ENCODE measurements around the gene HIC2.
"Not testable (repeated sequence)": the region's sequence is repeated elsewhere in the genome, so short reads cannot be mapped to it uniquely, and the experiment has no call there.

HIC2 gene

GRCh38 chr22:21434378-21435233, 17.4 kb downstream of the HIC2 start:
- not testable (repeated sequence) for FAIRE-seq

DNA sequence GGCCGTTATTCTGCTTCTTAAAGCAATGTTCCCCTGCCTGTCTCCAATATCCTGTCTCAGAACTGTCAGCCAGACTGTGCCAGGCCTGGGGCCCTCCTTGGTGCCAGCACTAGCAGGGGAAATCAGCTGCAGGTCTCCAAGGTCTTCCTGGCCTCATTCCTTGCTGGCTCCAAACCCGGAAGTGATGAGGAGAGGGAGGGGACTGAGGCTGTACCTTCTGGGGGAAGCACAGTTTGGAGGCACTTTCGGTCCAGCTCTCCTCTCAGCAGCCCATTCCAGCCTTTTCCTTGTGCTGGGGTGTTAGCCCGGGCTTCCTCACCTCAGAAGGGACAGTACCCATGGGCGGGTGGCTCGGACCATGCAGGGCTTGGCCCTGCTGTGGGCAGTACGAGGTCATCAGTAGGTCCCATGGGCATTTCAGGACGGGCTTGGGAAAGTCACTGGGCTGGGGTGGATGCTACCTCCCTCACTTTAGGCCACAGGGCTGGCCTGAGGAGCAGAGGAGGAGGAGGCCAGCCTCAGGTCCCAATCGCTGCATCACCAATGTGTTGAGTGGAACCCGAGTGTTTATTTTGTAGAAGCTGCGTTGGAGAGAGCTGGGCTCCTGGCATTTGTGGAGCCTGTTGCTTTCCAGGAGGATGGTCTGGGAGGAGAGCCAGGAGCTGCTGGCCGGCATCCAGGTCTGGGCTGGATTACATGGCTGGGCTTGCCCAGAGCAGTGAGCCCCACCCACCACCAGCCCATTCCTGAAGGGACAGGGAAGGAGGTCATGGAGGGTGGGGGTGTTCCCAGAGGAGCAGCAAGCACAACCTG, 19.0 kb downstream of the HIC2 start:
- not testable (repeated sequence) for FAIRE-seq

DNA sequence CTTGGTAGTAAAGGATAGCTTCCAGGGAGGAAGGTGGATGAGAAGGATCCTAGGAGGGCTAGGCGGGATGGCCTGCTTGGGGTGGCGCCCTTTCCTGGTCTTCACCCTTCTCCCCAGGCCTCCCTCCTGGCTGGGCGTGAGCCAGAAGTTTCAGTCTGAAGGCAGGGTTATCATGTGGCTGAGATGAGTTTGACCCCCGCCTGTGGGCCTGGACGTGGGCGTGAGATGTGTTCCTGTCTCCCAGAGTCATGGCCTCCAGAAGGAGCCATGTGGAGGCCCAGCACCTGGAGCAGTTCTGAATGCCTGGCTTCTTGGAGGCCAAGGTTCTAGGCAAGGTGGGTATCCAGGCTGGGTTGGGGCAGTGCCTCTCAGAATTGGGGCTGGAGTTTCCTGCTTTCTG, 20.8 kb downstream of the HIC2 start:
- FAIRE-seq: not testable (repeated sequence)

DNA sequence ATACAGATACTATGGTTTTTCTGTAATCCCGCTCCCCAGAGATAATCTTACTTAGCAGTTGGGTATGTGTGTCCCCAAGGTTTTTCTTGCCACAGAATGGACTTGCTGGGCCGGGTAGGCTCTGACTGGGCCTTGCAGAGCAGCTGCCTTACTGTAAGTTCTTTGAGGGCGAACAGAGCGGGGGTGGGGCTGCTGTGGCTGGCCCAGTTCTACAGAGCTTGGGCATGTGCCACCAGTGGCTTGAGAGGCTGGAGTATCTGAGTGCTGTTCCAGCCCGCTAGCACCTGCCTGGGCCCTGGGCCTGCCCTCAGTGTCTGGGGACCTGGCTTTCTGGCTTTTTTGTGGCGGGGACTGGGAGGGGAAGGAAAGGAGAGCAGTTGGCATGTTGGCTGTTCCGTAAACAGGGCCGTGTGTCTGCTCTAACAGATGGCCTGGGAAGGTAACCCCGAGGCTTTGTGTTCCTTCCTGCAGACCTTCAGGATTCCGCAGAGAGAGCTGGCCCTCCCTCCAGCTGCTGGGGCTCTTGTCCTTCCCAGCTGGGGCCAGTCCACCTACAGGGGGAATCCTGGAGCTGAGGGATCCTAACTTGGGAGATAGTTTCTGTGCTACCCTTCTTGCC, 23.0 kb downstream of the HIC2 start:
- FAIRE-seq: not testable (repeated sequence)

DNA sequence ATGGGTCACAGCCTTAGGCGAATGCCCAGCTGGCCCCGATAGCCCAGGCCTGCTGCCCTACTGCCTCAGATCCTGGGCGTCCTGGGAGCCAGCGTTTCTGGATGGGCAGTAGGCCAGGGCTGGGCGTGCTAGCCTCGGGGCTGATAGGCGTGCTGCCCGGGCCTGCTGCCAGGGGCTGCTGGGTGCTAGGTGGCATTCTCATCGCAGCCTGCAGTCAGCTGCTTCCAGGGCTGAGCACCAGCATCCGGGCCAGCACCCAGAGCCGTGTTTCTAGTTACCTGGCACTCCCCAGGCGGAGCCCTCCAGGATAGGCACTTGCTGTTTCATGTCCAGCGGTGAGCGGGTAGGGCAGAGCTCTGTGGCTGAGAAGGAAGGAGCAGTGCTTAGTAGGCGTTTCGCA, 23.5 kb downstream of the HIC2 start:
- FAIRE-seq: not testable (repeated sequence)

DNA sequence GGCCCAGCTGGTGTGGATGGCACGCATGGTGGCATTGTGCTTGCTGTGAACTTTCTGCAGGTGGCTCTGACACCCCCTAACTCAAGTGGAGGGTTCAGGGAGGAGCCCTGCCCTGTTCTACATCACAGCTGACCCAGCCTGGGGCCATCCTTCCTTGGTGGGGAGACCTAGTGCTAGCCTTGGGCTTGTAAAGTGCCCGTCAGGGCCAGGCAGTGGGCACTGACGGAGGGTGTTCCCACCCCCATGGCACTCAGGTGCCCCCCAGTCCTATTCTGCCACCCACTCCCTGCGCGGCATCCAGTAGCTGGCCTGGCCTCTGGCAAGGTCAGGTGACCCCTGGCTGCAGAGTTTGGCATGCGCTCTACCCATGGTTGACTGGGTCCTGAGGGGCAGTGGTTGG, 24.0 kb downstream of the HIC2 start:
- FAIRE-seq: not testable (repeated sequence)

DNA sequence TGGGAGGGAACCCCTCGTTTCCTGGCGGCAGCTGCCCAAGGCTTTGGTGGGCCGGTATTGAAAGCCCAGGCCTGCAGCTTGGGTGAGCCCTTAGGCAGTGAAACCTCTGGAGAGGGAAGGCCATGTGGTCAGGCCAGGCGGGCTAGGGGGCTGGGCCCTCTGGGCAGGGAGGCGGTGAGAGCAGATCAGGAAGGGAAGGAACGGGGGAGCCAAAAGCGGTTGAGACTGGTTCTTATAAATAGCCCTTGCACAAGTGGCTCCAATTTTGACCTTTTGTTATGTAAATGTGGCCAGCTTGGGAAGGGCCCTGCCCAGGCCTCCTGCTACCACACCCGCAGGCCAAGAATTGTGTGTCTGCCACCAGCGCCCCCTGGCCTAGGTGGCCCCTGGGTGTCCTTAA, 25.0 kb downstream of the HIC2 start:
- not testable (repeated sequence) for FAIRE-seq

DNA sequence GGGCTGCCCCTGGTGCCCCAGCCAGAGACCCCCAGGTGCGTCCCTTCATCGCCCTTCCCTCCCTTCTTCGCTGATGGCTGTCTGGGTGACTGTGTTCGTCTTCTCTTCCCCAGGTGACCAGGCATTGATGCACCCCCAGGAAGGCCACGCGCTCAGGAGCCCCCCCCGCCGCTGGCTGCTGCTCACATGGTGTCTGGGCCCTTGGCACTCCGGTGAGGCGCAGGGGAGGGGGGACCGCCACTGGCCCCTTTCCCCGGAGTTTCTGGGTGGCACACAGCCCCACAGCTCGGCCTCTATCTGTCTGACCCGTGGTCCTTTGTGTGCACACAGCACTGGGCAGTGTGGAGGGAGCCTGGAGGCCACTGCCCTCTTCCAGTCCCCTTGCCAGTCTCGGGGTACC, 25.5 kb downstream of the HIC2 start:
- not testable (repeated sequence) for FAIRE-seq

DNA sequence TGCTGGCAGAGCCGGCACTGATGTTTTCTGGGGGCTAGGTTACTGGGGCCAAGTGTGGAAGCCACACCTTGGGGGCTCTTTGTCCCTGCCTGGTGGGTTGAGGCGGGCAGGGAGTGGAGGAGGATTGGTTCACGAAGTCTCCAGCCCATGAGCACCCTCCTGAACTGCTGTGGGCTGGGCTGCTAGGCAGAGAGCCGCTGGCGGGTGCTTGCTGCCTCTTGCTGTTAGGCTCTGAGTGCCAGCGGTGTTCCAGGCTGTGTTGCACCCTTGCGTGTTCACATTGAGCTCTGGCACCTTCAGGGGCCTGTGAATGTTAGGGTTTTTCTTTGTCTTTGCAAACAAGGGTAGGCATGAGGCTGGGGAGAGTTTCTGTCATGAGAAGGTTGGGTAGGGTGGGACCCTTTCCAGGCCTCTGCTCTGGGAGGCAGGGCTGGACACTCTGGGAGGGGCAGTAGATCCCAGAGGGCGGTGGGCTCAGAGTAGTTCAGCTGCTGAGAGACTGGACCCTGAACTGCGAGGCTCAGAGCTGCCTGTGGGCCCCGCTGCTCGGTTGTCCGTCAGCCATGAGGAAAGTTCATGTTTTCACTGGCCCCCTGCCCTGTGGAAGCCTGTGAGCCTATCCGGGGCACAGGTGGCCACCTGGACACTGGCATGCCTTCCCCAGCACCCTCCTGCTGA, 26.0 kb downstream of the HIC2 start:
- no peak for FAIRE-seq

DNA sequence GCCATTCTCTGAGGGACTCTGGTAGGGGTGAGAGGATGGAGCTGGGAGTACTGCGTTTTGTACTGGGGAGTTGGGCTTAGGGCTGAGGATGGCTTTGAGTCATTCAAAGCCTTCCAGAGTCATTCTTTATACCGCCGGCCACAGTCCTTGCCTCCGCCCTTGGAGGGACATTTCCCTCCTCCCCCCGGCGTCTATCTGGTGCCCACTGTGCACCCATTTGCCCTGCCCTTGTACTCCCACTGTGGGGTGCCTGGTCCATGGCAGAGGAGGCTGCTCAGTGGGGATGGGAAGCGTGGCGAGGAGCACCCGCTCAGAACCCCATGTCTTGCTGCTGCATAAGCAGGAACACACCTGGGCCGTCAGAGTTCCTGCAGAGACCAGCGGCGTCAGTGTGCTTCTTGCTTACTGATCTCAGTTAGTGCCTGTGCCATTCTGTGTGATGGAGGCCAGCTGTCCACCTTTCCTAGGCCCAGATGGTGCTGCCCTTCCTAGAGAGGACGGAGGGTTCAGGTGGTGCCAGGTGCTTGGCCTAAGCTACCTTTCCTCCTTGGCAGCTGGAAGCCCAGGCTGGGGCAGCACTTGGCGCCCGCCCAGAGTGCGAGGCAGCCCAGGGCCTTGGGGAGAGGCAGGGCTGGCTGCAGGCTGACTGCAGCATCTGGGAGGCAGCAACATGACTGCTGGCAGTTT, 26.7 kb downstream of the HIC2 start:
- FAIRE-seq: no peak

DNA sequence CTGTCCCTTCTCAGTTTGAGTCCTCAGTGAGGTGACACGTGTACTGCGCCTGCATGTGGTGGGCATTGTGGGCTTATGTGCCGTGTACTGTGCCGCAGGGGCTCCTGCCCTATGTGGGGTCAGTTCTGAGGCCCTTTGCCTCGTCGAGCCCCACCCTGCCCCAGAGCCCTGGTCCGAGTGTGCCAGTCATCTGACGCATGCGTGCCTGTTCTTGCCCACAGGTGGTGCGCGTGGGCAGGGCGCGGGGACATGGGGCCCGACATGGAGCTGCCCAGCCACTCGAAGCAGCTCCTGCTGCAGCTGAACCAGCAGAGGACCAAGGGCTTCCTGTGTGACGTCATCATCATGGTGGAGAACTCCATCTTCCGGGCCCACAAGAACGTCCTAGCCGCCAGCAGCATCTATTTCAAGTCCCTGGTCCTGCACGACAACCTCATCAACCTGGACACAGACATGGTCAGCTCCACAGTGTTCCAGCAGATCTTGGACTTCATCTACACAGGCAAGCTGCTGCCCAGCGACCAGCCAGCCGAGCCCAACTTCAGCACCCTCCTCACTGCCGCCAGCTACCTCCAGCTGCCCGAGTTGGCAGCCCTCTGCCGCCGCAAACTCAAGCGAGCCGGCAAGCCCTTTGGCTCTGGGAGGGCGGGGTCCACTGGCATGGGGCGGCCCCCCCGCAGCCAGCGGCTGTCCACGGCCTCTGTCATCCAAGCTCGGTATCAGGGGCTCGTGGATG, 27.7 kb downstream of the HIC2 start:
- no peak for FAIRE-seq

- FAIRE-seq: no peak
Measured at GRCh38 chr22:21445437-21446127, 28.4 kb downstream of the HIC2 start.

GRCh38 chr22:21446128-21446826, 29.1 kb downstream of the HIC2 start:
- no peak for FAIRE-seq

DNA sequence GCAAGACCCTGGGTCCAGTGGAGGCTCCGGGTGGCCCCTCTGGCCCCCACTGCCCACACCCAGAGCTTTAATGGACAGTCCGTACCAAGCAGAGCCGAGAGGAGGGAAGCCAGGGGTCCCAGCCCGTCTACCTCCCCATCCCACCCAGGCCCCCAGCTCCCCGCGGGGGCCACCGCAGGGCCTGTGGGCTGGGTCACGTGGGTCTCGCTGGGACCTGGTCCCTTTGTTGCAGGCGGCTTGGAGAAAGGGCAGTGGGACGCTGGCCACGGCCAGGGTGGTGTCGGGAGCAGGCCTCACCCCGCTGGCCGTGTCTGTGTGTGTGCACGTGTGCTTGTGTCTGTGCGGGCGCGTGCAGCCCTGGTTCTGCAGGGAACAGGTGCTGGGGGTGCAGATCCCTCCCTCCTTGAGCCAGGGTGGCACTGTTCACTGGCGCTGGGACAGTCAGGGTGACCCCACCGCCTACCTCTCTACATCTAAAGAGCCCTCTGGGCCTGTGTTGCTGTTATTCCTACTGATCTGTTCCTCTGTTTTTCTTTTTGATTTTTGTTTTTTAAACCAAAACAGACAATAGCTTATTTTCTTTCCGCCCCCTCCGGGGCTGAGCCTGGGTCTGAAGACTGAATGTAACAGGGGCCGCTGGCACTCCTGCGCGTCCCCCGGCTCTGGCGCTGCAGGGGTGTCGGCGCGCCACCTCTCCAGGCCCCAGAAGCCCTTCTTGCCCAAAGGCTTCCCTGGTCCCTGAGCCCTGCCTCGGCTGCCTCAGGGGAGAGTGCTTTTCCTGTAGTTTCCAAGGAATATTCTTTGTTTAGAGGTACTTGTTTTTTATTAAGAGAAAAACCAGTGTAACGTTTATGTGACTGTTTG, 29.9 kb downstream of the HIC2 start:
- no peak for FAIRE-seq

- FAIRE-seq: no peak
Measured at GRCh38 chr22:21447694-21448402, 30.7 kb downstream of the HIC2 start.

GRCh38 chr22:21448627-21449416, 31.7 kb downstream of the HIC2 start:
- FAIRE-seq: no peak

- no peak for FAIRE-seq
Measured at GRCh38 chr22:21449531-21450319, 32.6 kb downstream of the HIC2 start.
